SH-SY5Y (cell line): ENCODE results near the gene ALDH1A2.

Experiments
- GATA2 ChIP-seq: IDR thresholded peaks from 2 replicates; pipeline ENCODE4 v1.6.1; 2011; ENCODE audit warnings: mild to moderate bottlenecking, low read depth, low read length
- GATA3 ChIP-seq: IDR thresholded peaks from 2 replicates; pipeline ENCODE4 v1.6.1; 2011; ENCODE audit warnings: low read depth, mild to moderate bottlenecking, low read length, moderate library complexity

DNA sequence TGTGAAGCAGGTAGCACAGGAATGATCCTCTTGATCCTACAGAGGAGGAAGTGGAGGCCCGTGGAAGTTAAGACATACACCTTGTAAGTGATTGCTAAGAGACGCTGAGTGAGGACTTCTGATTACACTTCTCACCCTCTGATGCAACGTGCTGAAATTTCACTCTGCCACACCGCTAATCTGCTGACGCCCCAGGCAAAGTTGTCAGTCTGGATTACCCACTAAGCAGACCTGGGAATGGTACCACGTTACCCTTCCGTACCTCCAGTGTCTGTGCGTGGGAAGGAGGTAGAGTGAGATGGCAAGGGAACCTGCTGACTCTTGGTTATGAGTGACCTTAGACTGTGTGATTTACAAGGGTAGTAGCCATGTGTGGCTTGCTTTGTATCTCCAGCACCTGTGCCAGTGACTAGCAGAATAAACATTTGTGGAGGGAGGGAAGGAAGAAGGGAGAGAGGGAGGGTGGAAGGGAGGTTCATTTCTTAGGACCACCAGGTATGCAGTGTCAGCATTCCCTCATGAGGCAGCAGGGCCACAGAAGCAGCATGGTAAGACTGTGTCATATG lies 115.0 kb downstream of the ALDH1A2 start:
- TF ChIP-seq GATA2, result no peak
- no peak for TF ChIP-seq GATA3
